ENCODE results near the gene RASA3.
"Not testable (repeated sequence)": the region's sequence is repeated elsewhere in the genome, so short reads cannot be mapped to it uniquely, and the experiment has no call there.

Gene RASA3

DNA sequence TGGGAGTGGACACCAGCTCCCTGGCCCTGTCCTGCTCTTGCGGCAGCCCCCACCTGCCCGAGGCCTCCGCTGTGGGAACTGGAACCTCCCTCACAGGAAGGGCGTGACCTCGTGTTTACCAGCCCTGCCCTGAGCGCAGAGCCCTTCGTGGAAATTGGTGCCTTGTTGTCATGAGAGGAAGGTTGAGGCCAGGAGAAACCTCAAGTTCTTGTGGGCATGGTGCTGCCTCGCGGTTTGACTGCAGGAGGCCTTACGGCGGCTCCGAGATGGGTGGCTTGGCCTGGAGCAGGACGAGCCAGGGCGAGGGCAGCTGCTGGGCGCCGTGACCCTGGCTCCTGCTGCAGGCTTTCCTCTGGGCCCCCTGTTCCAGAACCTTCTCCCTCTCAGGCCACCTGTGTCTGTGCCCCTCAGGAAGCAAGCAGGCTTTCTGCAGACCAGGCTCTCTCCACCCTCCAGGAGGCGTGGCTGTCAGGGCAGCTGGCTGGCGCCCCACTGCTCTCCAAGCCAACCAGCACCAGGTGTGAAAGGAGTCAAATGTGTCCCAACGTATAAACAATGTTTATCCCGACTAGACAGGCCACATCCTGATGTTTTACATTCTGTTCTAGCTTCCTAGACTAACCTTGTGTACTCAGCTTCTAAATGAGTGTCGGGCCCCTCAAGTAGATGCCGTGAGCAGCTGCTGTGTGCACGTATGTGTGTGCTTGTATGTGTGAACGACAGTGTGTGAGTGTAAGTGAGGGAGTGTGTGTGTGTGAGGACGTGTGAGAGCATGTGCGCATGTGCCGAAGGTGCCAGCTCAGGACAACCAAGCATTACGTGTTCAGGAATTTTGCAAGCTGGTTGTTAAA is 10.4 kb upstream of the RASA3 start:
- DNase-seq (ENCODE audit: low read depth, low spot score): no peak

DNA sequence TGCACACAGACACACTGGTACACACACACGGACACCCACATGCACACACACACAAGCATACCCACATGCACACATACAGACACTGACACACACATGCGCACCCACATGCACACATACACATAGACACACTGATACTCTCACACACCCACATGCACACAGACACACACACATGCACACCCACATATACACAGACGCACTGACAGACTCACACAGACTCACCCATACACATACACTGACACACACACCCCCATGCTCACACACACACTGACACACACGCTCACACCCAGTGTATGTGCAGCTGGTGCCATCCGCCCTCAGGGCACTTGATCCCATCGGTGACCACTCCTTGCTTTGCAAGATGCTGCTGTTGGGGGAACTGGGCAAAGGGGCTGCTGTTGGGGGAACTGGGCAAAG is 9.7 kb upstream of the RASA3 start:
- no peak for DNase-seq (ENCODE audit: low read depth, low spot score)

DNA sequence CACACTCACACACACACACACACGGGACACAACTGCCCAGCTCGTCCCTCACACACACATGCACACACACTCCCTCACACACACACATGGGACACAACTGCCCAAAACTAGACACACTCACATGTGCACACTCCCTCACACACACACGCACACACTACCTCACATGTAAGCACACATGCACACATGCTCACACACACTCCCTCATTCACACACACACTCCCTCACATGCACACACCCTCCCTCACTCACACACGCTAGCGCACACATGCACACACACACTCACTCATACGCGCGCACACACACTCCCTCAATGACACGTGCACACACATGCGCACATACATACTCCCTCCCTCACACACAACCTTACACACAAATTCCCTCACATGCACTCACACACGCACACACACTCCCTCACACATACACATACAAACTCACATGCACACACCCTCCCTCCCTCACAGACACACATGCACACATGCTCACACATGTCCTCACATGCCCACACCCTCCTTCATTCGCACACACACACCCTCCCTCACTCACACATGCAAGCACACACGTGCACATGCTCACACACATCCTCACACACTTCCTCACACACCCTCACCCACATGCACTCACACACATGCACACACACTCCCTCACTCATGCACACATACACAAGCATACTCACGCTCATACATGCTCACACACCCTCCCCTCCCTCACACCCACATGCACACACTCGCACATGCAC is 9.0 kb upstream of the RASA3 start:
- no peak for DNase-seq (ENCODE audit: low read depth, low spot score)

DNA sequence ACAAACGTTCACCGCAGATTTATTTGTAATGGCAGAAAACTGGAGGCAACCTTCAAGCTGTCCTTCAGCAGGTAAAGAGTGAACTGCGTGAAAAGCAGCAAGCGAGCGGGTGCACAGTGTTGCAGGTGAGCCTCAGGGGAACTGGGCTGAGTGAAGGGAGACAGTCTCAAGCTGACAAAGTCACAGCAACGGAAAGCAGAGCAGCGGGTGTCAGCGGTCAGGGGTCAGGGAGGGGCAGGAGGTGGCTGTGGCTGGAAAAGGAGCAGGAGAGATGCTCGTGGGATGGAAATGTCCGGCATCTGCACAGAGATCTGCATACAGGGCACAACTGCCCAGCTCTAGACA is 8.5 kb upstream of the RASA3 start:
- DNase-seq (ENCODE audit: low read depth, low spot score): no peak

DNA sequence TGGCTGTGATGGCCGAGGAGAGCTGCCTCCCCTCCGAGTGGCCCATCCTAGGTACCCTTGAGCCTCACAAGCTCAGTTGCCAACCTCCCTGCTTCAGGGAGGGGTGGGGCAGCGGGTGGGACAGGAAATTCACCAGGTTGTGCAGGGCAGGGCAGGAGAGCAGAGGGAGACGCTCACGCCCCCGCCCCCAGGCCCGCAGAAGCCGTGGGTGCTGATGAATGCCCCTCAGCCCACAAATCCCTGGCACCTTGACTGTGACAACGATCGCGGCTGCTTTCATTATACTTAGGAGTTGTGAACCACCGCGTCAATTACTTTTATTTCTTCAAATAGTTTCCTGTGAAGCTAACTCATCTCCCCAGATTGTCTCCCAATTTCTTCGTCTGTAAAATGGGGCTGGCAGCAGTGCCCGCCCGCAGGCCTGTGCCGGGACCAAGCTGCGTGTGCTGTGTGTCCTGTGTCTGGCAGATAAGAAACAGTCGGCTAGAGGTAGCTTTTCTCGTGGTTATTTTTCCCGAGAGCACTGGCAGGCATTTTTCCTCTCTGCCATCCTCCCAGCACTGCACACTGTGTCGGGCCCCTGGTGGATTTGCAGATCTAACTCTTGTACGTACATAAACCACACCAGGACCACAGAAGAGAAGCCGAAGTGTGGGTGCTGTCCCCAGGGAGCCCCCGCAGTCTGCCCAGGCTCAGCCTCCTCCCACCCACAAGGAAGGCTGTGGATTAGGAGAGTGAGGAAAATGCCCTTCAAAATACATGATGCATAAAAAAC is 7.9 kb upstream of the RASA3 start:
- DNase-seq (ENCODE audit: low read depth, low spot score): no peak

DNA sequence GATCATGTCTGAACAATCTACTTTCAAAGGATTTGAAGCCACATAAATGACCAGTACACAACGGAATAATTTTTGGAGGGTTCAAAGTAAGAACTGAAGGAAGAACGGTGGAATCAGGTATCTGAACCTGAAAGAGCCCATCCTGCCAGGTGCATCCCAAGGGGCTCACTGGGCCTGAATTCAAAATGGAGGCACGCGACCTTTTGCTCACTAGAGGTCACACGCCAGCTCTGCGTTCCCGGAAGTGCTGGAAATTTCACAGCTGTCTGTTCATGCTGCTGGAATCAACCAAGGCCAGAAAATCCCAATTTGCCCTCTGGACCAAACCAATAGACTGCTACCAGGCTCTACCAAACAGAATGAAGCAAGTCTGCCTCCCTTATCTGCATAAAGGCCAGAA is 4.2 kb upstream of the RASA3 start:
- DNase-seq (ENCODE audit: low read depth, low spot score): no peak

DNA sequence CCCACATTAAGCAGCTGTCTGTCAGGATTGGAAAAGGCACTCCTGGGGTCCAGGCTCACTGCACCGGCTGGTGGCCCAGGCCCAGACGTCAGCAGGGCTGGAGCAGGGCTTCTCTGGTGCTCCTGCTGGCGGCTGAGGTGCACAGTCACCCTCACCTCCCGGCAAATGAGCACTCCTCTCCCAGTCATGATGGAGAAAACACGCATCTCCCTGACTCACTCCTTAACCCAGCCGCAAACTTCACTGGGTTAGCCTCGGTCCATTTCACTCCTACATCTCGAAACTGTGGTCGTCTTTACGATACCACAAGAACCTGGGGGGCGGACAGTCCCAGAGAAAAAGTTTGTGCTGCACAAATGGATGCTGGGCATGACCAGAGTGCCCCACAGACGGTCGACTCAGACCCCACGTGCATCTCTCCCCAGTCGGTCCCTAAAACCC is 3.3 kb upstream of the RASA3 start:
- DNase-seq (ENCODE audit: low read depth, low spot score): no peak

DNA sequence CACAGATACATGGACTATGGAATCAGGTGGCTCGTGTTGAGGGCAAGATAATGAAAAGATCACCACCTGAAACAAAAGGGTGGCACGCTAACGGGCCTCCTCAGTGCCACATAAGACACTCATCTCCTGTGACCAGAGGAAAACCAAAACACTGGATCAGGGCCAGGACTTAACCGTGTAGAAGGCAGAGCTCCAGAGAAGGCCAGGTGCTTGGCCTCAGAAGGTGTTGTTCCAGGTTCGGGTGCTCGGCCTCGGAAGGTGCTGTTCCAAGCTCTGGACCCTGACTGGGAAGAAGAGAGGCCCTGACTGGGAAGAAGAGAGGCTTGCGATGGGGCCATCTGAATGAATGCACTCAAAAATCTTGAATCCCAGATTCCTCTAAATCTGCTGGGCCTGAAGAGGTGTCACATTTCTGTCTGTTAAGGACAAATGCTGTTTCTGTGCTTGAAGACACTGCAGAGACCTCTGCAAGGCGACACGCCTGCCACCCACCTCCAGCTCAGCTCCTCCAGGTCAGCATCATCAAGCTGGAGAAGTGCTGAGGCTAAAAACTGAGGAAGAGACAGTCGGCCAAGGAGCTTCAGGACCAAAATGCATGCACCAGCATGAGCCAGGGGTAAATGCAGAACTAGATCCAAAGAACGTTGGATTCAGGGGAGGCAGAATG is 2.7 kb upstream of the RASA3 start:
- DNase-seq (ENCODE audit: low read depth, low spot score): no peak

DNA sequence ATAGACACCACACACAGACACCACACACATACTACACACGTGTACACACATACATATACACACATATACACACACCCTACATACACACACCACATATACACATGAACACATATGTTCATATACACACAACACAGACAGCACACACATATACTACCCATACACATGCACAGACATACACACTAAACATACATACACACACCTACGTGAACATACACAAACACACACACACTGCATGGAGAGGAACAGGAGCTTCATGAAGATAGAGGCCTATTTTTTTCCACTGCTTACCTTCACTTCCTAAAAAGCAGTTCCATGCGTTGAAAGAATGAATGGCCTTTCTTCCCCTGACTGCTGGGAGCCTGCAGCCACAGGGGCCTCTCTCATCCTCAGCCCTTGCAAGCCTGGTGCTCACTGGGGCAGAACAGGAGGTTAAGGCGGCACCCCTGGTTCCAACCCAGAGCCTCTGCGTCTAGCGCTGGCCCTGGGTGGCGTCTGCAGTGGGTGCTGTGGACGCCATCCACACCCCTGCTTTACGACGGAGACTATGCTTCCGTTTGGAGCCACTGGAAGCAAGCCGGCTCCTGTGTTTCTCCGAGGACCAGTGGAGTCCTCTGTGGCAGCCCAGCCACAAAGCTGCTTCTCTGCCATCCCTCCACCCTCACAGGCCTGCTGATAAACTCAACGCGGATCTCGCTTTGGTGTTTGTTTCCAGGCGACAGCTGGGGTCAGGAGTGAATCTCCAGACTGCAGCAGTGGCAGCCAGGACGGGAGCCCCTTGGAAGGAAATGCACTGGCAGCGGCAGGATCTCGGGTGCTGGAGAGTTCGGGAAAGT is 1.9 kb upstream of the RASA3 start:
- no peak for DNase-seq (ENCODE audit: low read depth, low spot score)

DNA sequence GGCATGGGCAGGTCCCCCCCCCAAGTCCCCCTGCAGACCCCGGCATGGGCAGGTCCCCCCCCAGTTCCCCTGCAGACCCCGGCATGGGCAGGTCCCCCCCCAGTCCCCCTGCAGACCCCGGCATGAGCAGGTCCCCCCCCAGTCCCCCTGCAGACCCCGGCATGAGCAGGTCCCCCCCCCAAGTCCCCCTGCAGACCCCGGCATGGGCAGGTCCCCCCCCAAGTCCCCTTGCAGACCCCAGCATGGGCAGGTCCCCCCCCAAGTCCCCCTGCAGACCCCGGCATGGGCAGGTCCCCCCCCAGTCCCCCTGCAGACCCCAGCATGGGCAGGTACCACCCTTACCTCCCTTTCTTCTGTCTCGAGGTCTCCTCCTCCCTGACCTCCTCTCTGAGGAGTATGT is 1.1 kb upstream of the RASA3 start:
- DNase-seq (ENCODE audit: low read depth, low spot score): not testable (repeated sequence)

DNA sequence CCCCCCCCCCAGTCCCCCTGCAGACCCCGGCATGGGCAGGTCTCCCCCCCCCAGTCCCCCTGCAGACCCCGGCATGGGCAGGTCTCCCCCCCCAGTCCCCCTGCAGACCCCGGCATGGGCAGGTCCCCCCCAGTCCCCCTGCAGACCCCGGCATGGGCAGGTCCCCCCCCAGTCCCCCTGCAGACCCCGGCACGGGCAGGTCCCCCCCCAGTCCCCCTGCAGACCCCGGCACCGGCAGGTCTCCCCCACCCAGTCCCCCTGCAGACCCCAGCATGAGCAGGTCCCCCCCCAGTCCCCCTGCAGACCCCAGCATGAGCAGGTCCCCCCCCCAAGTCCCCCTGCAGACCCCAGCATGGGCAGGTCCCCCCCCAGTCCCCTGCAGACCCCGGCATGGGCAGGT is 703 bp upstream of the RASA3 start:
- not testable (repeated sequence) for DNase-seq (ENCODE audit: low read depth, low spot score)

DNA sequence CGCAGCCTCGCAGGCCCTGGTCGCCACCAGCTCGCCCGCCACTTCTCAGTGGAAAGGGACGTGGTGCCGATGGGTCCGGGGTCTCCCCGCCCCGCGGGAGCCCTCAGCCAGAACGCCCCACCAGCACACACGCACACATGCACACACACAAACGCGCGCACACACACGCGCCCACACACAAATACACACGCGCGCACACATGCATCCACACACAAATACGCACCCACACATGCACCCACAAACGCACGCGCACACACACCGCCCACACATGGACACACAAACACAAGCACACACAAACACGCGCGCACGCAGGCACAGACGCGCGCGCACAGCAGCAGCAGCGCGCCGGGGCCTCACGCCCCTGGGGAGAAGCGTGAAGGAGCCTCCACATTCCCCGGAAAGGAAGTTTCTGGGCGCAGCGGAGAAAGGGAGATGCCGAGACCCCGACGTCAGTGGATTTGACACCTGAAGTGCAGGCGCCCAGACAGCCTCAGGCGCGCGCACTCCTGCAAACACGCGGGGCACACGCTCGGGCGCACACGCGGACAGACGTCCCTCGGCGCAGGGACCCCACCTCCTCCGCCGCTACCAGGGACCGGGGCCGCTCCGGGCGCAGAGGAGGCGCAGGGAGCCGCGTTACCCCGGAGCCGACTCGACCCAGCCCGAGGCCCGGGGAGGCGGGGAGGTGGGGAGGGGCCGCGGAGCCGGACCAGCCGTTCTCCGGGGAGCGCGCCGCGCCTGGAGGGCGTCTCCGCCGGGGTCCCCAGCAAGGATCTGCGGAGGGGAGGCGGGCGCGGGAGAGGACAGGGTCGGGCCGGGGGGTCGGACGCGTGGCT is 622 bp downstream of the RASA3 start:
- DNase-seq (ENCODE audit: low read depth, low spot score): no peak

DNA sequence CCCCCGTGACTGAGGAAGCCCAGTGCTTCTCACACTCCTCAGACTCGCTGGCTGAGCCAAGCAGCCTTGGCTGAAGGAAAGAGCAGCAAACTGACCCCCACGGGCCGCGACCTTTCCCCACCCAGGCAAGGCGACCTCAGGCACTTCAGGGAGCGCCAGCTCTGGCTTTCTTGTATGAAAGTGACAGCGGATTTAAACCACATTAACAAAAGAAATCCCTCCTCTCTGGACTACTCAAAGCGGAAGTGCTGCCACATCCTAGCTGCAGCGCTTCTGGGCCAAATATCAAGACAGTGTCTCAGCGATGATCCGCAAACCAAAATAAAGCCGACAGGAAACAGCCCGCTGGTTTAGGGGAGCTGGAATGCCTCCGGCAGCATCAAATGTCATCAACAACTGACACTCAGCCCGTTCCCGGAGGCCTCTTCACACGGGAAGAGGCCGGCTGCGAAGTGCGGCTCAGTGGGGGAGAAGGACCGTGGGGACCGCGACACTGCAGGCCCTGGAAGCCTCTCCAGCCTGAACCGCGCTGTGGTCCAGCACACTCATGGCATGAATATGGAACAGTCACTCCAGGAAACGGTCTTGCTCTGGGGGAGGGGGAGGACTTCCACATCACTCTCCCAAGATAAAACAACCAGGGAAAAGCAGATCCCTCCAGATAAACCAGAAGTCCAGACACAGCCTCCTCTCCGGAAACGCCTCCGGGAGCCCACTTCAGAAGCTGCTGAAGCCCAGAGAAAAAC is 1.4 kb downstream of the RASA3 start:
- DNase-seq (ENCODE audit: low read depth, low spot score): no peak

DNA sequence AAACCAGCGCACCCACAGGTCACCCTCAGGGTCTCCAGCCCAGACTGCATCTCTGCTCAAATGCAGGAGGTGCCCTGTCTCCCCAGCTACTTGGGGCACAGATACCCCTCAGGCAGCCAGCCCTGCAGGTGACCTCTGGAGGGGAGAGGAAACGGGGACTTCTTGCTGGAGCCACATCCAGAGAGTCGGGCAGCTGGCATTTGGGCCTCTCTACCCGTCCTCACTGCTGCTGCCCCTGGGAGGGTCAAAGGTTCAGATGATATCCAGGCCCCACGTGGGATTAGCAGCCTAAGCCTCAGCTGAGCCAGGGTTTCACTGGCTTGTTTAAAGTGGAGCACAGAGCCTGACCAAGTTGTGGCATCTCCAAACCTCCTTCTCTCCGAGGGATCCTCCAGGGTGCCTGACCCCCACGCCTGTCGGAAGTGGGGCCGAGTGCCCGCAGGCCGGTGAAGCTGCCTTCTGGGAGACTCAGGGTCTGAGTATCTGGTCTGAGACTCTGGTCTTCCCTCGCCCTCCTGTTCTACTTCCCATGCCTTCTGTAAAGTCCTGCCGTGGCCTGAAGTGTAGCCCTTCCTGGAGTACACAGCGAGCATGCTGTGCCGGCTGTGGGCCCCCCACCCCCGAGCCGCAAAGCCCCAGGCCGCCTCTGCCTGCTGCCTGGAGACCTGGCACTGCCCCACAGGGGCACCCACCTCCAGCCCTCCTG is 2.1 kb downstream of the RASA3 start:
- DNase-seq (ENCODE audit: low read depth, low spot score): no peak

DNA sequence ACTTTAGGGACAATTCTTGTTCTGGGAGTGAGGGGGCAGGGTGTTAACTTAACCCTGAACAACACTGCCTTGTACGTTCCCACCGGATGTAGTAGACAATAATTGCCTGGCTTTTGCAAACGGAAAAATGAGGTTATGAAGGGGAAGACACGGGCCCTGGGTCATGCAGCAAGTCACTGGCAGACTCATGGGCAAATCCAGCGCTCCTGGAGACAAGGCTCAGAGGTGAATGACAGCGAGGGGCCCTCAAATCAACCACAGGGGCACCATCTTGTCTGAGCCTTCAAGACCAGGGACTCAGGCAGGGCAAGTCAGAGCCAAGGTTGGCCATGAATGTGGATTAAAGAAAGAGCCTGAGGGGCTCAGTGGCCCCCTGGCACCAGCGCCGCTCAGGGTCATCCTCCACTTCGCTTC is 2.8 kb downstream of the RASA3 start:
- no peak for DNase-seq (ENCODE audit: low read depth, low spot score)

DNA sequence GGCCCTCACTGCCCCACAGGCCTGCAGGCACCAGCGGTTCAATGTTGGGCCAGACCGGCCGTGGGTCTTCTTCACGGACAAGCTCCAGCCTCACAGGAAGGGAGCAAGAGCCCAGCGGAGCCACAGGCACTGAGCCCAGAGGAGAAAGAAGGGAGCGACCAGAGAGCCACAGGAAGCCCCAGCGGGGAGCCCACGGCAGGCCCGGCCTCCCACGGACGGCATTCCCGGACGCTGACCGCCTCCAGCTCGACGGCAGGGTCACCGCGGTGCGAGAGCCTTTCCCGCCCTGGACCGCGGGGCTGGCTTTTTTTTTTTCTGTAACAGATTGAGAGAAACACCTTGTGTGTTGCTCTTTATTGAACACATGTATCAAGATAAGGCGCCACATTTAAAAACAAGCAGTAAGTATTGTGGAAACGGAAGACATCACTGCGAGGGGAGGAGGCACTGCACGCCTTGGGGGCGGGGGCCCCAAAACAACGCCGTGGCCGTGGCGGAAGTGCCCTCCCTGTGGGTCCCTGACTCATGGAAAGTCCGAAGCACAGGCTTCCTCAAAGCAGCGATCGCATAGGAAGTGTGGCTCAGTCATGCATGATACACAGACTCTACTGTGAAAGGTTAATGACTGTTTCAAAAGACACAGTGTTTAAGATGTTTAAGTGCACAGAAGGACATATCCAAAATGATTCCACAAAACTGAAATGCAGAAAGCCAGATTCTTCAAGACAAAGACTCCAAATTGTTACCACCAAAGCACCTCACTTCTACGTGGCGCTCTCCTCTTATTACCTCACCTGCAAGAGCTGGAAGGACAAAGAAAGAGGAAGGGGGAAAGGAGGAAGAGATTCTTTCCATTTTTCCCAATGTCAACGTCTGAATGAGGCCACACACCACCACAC is 3.5 kb downstream of the RASA3 start:
- DNase-seq (ENCODE audit: low read depth, low spot score): no peak

DNA sequence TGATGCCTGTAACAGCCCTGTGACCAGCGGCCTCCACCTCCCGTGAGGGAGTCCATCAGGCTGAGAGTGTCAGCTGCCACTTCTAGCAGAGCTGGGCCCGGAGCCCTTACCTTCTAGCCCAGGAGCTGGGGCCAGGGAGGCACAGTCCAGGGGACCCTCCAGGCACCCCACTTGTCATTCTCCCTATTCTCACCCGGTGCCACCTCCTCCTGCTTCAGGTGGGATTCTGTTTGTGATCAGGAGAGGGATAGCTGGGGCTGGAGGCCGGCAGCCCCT is 4.1 kb downstream of the RASA3 start:
- DNase-seq (ENCODE audit: low read depth, low spot score): no peak

Data from iPS DF 19.7 (cell line).